HEK293 (cell line): ENCODE data around the gene LDB2.

ENCODE experiments used
- CTCF ChIA-PET: fragments of 350-600 bp; formaldehyde crosslinking; extraction: SDS; loops from one replicate; lab custom pipeline; 2021; ENCODE audit warnings: antibody characterized with exemption; lab: Yijun Ruan, JAX
- POLR2A ChIA-PET: fragments of 300-600 bp; formaldehyde crosslinking; extraction: SDS; loops from one replicate; lab custom pipeline; 2020; ENCODE audit warnings: antibody characterized with exemption, inconsistent platforms; lab: Yijun Ruan, JAX
- H3K27ac ChIP-seq: fragments of 200-500 bp; sonication (Bioruptor generic); 2 replicates; pipeline ENCODE4 v1.5.1; 2014; ENCODE audit warnings: low read depth, low read length, control low read depth, inconsistent platforms; ENCODE audit errors: extremely low read depth
- H3K36me3 ChIP-seq, 2 experiments: fragments of 200-500 bp in 1 of 2; sonication (Bioruptor generic) in 1 of 2; 1 replicate in 1 of 2; 2 replicates in 1 of 2; pipeline ENCODE4 v1.5.1; 2014 to 2017; ENCODE audit warnings: inconsistent platforms in 2 of 2, low read length in 2 of 2; ENCODE audit not compliant: control insufficient read depth in 2 of 2, insufficient read depth in 1 of 2
- H3K4me1 ChIP-seq: fragments of 200-500 bp; sonication (Bioruptor generic); 2 replicates; pipeline ENCODE4 v1.5.1; 2014; ENCODE audit warnings: mild to moderate bottlenecking, low read length, inconsistent platforms; ENCODE audit not compliant: control insufficient read depth, insufficient read depth
- H3K4me3 ChIP-seq: 2 replicates; pipeline ENCODE4 v1.5.1; 2011; ENCODE audit warnings: low read depth, mild to moderate bottlenecking, control low read depth, low read length, moderate library complexity
- H3K9me3 ChIP-seq: fragments of 200-500 bp; sonication (Bioruptor generic); 2 replicates; pipeline ENCODE4 v1.5.1; 2014; ENCODE audit warnings: low read depth, low read length, inconsistent platforms; ENCODE audit not compliant: control insufficient read depth, insufficient read depth
- KLF16 ChIP-seq: fragments of 450-650 bp; formaldehyde crosslinking; IDR thresholded peaks from 2 replicates; pipeline ENCODE4 v1.5.1; 2017; ENCODE audit warnings: missing biosample characterization, missing genetic modification characterization
- MEIS1 ChIP-seq: sonication (generic); formaldehyde crosslinking; IDR thresholded peaks from 2 replicates; pipeline ENCODE4 v1.8.1; 2022; ENCODE audit warnings: missing genetic modification reagents, mild to moderate bottlenecking, borderline replicate concordance
- PRDM6 ChIP-seq: fragments of 450-650 bp; formaldehyde crosslinking; IDR thresholded peaks from 2 replicates; pipeline ENCODE4 v1.5.1; 2017; ENCODE audit warnings: missing biosample characterization, missing genetic modification characterization
- SCRT2 ChIP-seq: fragments of 450-650 bp; formaldehyde crosslinking; IDR thresholded peaks from 2 replicates; pipeline ENCODE4 v1.5.1; 2016; ENCODE audit warnings: missing biosample characterization, missing genetic modification characterization
- TRIM28 ChIP-seq: IDR thresholded peaks from 2 replicates; pipeline ENCODE4 v1.6.1; 2011; ENCODE audit warnings: low read length, control low read depth, borderline replicate concordance
- ZBTB17 ChIP-seq: fragments of 450-650 bp; formaldehyde crosslinking; IDR thresholded peaks from 2 replicates; pipeline ENCODE4 v1.5.1; 2016; ENCODE audit warnings: missing biosample characterization, missing genetic modification characterization
- ZFP41 ChIP-seq: fragments of 450-650 bp; formaldehyde crosslinking; IDR thresholded peaks from 2 replicates; pipeline ENCODE4 v1.5.1; 2016; ENCODE audit warnings: missing biosample characterization, missing genetic modification characterization, borderline replicate concordance
- ZNF121 ChIP-seq: fragments of 450-650 bp; formaldehyde crosslinking; IDR thresholded peaks from 2 replicates; pipeline ENCODE4 v1.5.1; 2016; ENCODE audit warnings: missing biosample characterization, missing genetic modification characterization
- ZNF140 ChIP-seq: fragments of 450-650 bp; formaldehyde crosslinking; IDR thresholded peaks from 2 replicates; pipeline ENCODE4 v1.5.1; 2016; ENCODE audit warnings: missing biosample characterization, missing genetic modification characterization
- ZNF157 ChIP-seq: fragments of 450-650 bp; formaldehyde crosslinking; IDR thresholded peaks from 2 replicates; pipeline ENCODE4 v1.5.1; 2016; ENCODE audit warnings: missing biosample characterization, missing genetic modification characterization
- ZNF16 ChIP-seq: fragments of 450-650 bp; formaldehyde crosslinking; IDR thresholded peaks from 2 replicates; pipeline ENCODE4 v1.5.1; 2016; ENCODE audit warnings: low read depth, missing biosample characterization, missing genetic modification characterization
- ZNF211 ChIP-seq: fragments of 450-650 bp; formaldehyde crosslinking; IDR thresholded peaks from 2 replicates; pipeline ENCODE4 v1.5.1; 2016; ENCODE audit warnings: low read depth, missing biosample characterization, missing genetic modification characterization
- ZNF214 ChIP-seq: fragments of 450-650 bp; formaldehyde crosslinking; IDR thresholded peaks from 2 replicates; pipeline ENCODE4 v1.5.1; 2017; ENCODE audit warnings: missing biosample characterization, mild to moderate bottlenecking, missing genetic modification characterization, borderline replicate concordance
- ZNF248 ChIP-seq: fragments of 450-650 bp; formaldehyde crosslinking; IDR thresholded peaks from 2 replicates; pipeline ENCODE4 v1.5.1; 2017; ENCODE audit warnings: missing biosample characterization, missing genetic modification characterization
- ZNF302 ChIP-seq: fragments of 450-650 bp; formaldehyde crosslinking; IDR thresholded peaks from 2 replicates; pipeline ENCODE4 v1.5.1; 2016; ENCODE audit warnings: missing biosample characterization, missing genetic modification characterization, low read depth
- ZNF324 ChIP-seq: fragments of 450-650 bp; formaldehyde crosslinking; IDR thresholded peaks from 2 replicates; pipeline ENCODE4 v1.5.1; 2016; ENCODE audit warnings: missing biosample characterization, missing genetic modification characterization
- ZNF335 ChIP-seq: fragments of 450-650 bp; formaldehyde crosslinking; conservative IDR thresholded peaks from 2 replicates; pipeline ENCODE4 v1.5.1; 2016; ENCODE audit warnings: missing biosample characterization, missing genetic modification characterization
- ZNF433 ChIP-seq: fragments of 450-650 bp; formaldehyde crosslinking; IDR thresholded peaks from 2 replicates; pipeline ENCODE4 v1.5.1; 2016; ENCODE audit warnings: missing biosample characterization, missing genetic modification characterization, low read depth
- ZNF501 ChIP-seq: fragments of 450-650 bp; formaldehyde crosslinking; IDR thresholded peaks from 2 replicates; pipeline ENCODE4 v1.5.1; 2016; ENCODE audit warnings: missing biosample characterization, missing genetic modification characterization
- ZNF549 ChIP-seq: fragments of 450-650 bp; IDR thresholded peaks from 2 replicates; pipeline ENCODE4 v1.5.1; 2018; ENCODE audit warnings: missing biosample characterization, missing genetic modification characterization, mild to moderate bottlenecking, inconsistent platforms, moderate library complexity
- ZNF555 ChIP-seq: fragments of 450-650 bp; formaldehyde crosslinking; conservative IDR thresholded peaks from 2 replicates; pipeline ENCODE4 v1.5.1; 2017; ENCODE audit warnings: missing biosample characterization, mild to moderate bottlenecking, missing genetic modification characterization, inconsistent platforms
- ZNF580 ChIP-seq: fragments of 450-650 bp; formaldehyde crosslinking; IDR thresholded peaks from 2 replicates; pipeline ENCODE4 v1.5.1; 2016; ENCODE audit warnings: missing biosample characterization, missing genetic modification characterization
- ZNF624 ChIP-seq: fragments of 450-650 bp; formaldehyde crosslinking; IDR thresholded peaks from 2 replicates; pipeline ENCODE4 v1.5.1; 2017; ENCODE audit warnings: missing biosample characterization, missing genetic modification characterization
- ZNF639 ChIP-seq: fragments of 450-650 bp; formaldehyde crosslinking; IDR thresholded peaks from 2 replicates; pipeline ENCODE4 v1.5.1; 2016; ENCODE audit warnings: missing biosample characterization, missing genetic modification characterization
- ZNF768 ChIP-seq: fragments of 450-650 bp; formaldehyde crosslinking; IDR thresholded peaks from 2 replicates; pipeline ENCODE4 v1.5.1; 2018; ENCODE audit warnings: missing biosample characterization, mild to moderate bottlenecking, missing genetic modification characterization
- ZNF777 ChIP-seq: fragments of 450-650 bp; formaldehyde crosslinking; IDR thresholded peaks from 2 replicates; pipeline ENCODE4 v1.5.1; 2017; ENCODE audit warnings: missing biosample characterization, missing genetic modification characterization, borderline replicate concordance
- ZNF785 ChIP-seq: fragments of 450-650 bp; formaldehyde crosslinking; IDR thresholded peaks from 2 replicates; pipeline ENCODE4 v1.5.1; 2016; ENCODE audit warnings: missing biosample characterization, missing genetic modification characterization
- ZNF830 ChIP-seq: fragments of 450-650 bp; IDR thresholded peaks from 2 replicates; pipeline ENCODE4 v1.5.0; 2018; ENCODE audit warnings: missing biosample characterization, missing genetic modification characterization, low read depth, mild to moderate bottlenecking, moderate library complexity
- ZNF837 ChIP-seq: fragments of 450-650 bp; formaldehyde crosslinking; IDR thresholded peaks from 2 replicates; pipeline ENCODE4 v1.5.1; 2016; ENCODE audit warnings: missing biosample characterization, missing genetic modification characterization
- ZSCAN30 ChIP-seq: fragments of 450-650 bp; IDR thresholded peaks from 2 replicates; pipeline ENCODE4 v1.5.1; 2018; ENCODE audit warnings: missing biosample characterization, mild to moderate bottlenecking, missing genetic modification characterization, moderate library complexity
- ZXDB ChIP-seq: fragments of 450-650 bp; formaldehyde crosslinking; IDR thresholded peaks from 2 replicates; pipeline ENCODE4 v1.5.1; 2016; ENCODE audit warnings: missing biosample characterization, missing genetic modification characterization
- TF ChIP-seq, protein P1 (sequence below): fragments of 450-650 bp; formaldehyde crosslinking; IDR thresholded peaks from 2 replicates; pipeline ENCODE4 v1.5.1; 2016; ENCODE audit warnings: missing biosample characterization, missing genetic modification characterization

The LDB2 gene

GRCh38 chr4:16809064-16809463, 89.4 kb downstream of the LDB2 start:
- CTCF ChIA-PET, result no interaction called here
- TF ChIP-seq ZNF624 (no peak), TRIM28 (no peak), ZNF140 (tag by site-specific recombination) (no peak), ZNF768 (tag by site-specific recombination) (no peak), ZXDB (tag by site-specific recombination) (no peak), ZNF555 (tag by site-specific recombination) (no peak), ZNF16 (no peak), MEIS1 (CRISPR knock-in tag) (no peak), ZFP41 (no peak), ZNF302 (tag by site-specific recombination) (no peak), KLF16 (tag by site-specific recombination) (no peak), ZNF785 (tag by site-specific recombination) (no peak), ZNF248 (no peak), SCRT2 (tag by site-specific recombination) (no peak), ZNF211 (no peak), ZNF501 (tag by site-specific recombination) (no peak), ZNF433 (no peak), ZSCAN30 (tag by site-specific recombination) (no peak)
- TF ChIP-seq, protein P1, sequence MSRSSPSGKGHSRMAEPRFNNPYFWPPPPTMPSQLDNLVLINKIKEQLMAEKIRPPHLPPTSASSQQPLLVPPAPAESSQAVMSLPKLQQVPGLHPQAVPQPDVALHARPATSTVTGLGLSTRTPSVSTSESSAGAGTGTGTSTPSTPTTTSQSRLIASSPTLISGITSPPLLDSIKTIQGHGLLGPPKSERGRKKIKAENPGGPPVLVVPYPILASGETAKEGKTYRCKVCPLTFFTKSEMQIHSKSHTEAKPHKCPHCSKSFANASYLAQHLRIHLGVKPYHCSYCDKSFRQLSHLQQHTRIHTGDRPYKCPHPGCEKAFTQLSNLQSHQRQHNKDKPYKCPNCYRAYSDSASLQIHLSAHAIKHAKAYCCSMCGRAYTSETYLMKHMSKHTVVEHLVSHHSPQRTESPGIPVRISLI (tag by site-specific recombination), result no peak
- H3K9me3 ChIP-seq, result no peaks in the 10 kb centered on the region
- POLR2A ChIA-PET, result no interaction called here
- H3K4me3 ChIP-seq, result no peak overlapping the region
- no peaks in the 10 kb centered on the region for H3K4me1 ChIP-seq
- H3K36me3 ChIP-seq, result no peaks in the 10 kb centered on the region
- no peak overlapping the region for H3K27ac ChIP-seq

DNA sequence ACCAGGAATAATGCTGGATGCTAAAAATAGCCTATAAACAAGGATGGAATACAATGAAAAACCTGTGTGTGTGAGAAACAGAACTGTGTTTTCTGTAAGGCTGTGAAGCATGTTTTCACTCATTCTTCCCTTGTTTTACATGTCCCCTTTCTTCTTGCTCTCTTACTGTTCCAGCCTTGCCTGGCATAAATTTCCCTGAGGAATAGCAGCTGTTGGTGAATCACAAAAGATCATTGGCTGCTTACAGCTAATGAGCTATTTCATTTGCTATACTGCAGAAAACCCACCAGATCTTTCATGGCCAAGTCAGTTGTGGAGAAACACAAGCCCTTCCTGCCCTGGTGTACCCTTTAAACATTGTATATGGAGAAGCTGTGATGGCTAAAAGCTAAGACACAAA, 91.1 kb downstream of the LDB2 start:
- no peak overlapping the region for H3K27ac ChIP-seq
- no peaks in the 10 kb centered on the region for H3K4me1 ChIP-seq
- TF ChIP-seq ZNF549 (tag by site-specific recombination) (no peak), ZNF837 (tag by site-specific recombination) (no peak)
- POLR2A ChIA-PET, result no interaction called here
- no peak overlapping the region for H3K4me3 ChIP-seq
- H3K36me3 ChIP-seq, result no peaks in the 10 kb centered on the region
- no peaks in the 10 kb centered on the region for H3K9me3 ChIP-seq
- CTCF ChIA-PET, result no interaction called here

GRCh38 chr4:16804581-16804980, 93.9 kb downstream of the LDB2 start:
- H3K4me3 ChIP-seq, result no peak overlapping the region
- no peaks in the 10 kb centered on the region for H3K9me3 ChIP-seq
- no peaks in the 10 kb centered on the region for H3K4me1 ChIP-seq
- H3K27ac ChIP-seq, result no peak overlapping the region
- no peaks in the 10 kb centered on the region for H3K36me3 ChIP-seq
- ChIA-PET POLR2A (no interaction called here), CTCF (interaction anchor here (0.6 to 0.7 kb wide), 3 partner anchors 11 to 733 kb away, joined by 3 read pairs; no protein-coding TSS in a partner anchor)
- TF ChIP-seq ZBTB17 (tag by site-specific recombination) (no peak), ZNF777 (no peak), ZNF214 (tag by site-specific recombination) (no peak), ZNF830 (tag by site-specific recombination) (no peak), ZNF335 (tag by site-specific recombination) (no peak), ZNF121 (tag by site-specific recombination) (no peak), PRDM6 (no peak), ZNF580 (no peak), ZNF624 (no peak), ZNF639 (tag by site-specific recombination) (no peak), ZNF157 (no peak), ZNF324 (tag by site-specific recombination) (no peak)
